GM18907 (cell line): Measurements from ENCODE around the gene TMEM179.
"Not testable (repeated sequence)": the region's sequence is repeated elsewhere in the genome, so short reads cannot be mapped to it uniquely, and the experiment has no call there.

ENCODE experiments used
- ATAC-seq: cut with Tn5 transposase; IDR thresholded peaks from one replicate; pipeline ENCODE4 v1.9.1; 2021; ENCODE audit warnings: mild to moderate bottlenecking, moderate library complexity; ENCODE audit not compliant: unreplicated experiment

The TMEM179 gene

GRCh38 chr14:104604458-104605449, at the start of gene TMEM179:
Gene TMEM179 (minus strand): TSS chr14:104604772. CDS start chr14:104604741, 31 bp downstream.
- ATAC-seq: no peak

- no peak for ATAC-seq
Observed at GRCh38 chr14:104654119-104654518, 49.5 kb upstream of the TMEM179 start.

- ATAC-seq: not testable (repeated sequence)
Observed at GRCh38 chr14:104653130-104653920, 48.8 kb upstream of the TMEM179 start.

GRCh38 chr14:104652386-104652785, 47.8 kb upstream of the TMEM179 start:
- no peak for ATAC-seq

- ATAC-seq: no peak
Observed at GRCh38 chr14:104651876-104652260, 47.3 kb upstream of the TMEM179 start.

- ATAC-seq: no peak
Observed at GRCh38 chr14:104650981-104651875, 46.7 kb upstream of the TMEM179 start.

GRCh38 chr14:104650057-104650980, 45.7 kb upstream of the TMEM179 start:
- ATAC-seq: peak; percentile 73

GRCh38 chr14:104647467-104648043, 43.0 kb upstream of the TMEM179 start:
- no peak for ATAC-seq

GRCh38 chr14:104644656-104645378, 40.2 kb upstream of the TMEM179 start:
- no peak for ATAC-seq

- ATAC-seq: no peak
Observed at GRCh38 chr14:104644091-104644635, 39.6 kb upstream of the TMEM179 start.

GRCh38 chr14:104643306-104643705, 38.7 kb upstream of the TMEM179 start:
- ATAC-seq: no peak

- ATAC-seq: no peak
Observed at GRCh38 chr14:104642540-104642868, 37.9 kb upstream of the TMEM179 start.

GRCh38 chr14:104641753-104642539, 37.4 kb upstream of the TMEM179 start:
- no peak for ATAC-seq

- ATAC-seq: no peak
Observed at GRCh38 chr14:104640681-104641080, 36.1 kb upstream of the TMEM179 start.

- no peak for ATAC-seq
Observed at GRCh38 chr14:104639885-104640548, 35.4 kb upstream of the TMEM179 start.

GRCh38 chr14:104639471-104639870, 34.9 kb upstream of the TMEM179 start:
- ATAC-seq: no peak

GRCh38 chr14:104638927-104639450, 34.4 kb upstream of the TMEM179 start:
- no peak for ATAC-seq
